ENCODE data around the gene TRIM28.
"Not testable (repeated sequence)": the region's sequence is repeated elsewhere in the genome, so short reads cannot be mapped to it uniquely, and the experiment has no call there.

Gene TRIM28

GRCh38 chr19:58543826-58544590 lies at the start of gene TRIM28:
TSS of gene TRIM28 (plus strand) at chr19:58544064. CDS start at chr19:58544758, 694 bp downstream.
- DNase-seq (ENCODE audit: low read depth in 2 of 2) = peak; percentile 100

DNA sequence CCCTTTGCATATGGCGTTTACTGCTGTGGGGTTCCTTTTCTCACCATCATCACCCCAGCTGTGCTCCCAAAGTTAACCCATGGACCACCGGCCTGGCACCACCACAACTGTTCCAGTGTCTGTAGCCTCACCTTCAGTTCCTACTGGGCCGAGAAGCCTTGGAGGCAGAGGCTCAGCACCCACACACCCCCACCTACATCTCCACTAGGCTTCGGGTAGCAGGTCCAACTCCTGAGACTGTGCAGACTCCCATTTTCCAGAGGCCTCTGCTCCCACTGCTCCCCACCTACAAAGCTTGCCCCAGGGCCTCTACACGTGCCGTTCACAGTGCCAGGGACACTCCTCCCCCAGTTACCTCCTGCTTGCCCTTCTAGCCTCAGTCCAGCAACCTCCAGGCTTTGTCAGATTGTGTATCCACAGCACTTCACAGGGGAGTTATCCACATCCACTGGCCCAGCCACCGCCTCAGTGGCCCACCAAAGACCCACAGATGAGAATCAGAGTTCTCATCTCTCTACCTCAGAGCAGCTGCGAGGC lies 46.2 kb upstream of the TRIM28 start:
- no peak for DNase-seq (ENCODE audit: low read depth in 2 of 2)

DNA sequence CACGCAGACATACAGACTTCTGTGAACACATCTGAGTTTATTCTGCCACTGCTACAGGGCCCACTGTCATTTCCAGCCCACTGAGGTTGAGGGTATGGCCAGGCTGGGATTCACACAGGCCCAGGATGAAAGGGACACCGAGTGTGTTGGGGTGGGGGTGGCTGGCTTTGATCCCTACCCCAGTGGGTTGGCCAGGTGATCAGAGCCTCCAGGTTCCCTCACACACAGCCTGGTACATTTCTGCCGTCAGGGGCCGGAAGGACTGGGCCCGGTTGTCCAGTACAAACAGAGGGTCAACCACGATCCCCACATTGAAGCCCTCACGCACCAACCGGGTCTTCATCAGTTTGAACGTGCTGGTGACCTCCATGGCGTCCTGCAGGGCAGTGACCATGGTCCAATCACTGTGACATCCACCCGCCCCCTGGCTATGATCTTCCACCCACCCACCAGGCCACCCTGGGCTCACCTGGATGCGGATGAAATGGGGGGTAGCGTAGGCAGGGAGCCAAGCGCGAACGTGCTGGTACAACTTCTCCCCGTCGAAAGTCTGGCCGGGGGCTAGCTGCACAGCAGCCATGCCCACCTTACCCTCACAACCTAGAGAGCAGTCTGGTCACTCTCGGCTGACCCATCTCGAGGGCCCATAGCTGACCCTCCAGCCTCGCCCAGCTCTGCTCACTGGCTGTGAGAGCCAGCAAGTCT lies 45.4 kb upstream of the TRIM28 start:
- DNase-seq (ENCODE audit: low read depth in 2 of 2) = no peak

DNA sequence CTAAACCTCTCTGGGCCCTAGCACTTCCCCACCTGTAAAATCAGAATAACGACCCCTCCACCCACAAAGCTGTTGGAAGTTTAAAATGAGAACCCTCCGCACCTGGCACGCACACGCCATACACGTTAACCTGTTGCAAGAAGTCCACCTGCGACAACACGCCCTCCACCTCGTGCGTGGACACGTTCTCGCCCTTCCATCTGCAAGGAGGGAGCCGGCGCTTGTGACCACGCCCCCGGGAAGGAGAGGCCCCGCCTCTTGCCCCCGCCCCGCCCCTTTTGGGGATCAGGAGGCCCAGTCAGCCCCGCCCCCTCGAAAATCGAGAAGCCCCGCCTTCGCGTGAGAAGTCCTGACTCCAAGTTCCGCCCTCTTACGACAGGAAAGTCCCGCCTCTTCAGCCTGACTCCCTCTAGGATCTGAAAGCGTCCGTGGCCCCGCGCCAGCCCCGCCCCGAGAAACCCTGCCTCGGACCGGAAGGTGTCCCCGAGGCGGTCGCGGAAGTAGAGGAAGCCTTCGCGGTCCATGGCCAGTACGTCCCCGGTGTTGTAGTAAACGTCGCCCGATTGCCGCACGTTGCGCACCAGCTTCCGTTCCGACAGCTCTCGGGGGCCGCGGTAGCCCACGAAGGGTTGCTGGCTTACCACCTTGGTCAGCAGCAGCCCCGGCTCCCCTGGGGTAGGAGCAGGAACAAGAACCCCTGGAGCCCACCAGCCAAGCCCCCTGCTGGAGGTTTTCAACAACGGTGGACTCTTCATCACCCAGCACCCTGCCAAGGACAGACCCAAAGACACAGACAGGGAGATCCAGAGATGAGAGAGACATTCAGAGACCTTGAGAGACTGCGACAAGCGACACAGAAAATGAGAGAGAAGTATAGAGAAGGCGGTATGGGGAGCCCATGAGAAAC lies 44.6 kb upstream of the TRIM28 start:
- peak; percentile 97 to 100 for DNase-seq (ENCODE audit: low read depth in 2 of 2)

DNA sequence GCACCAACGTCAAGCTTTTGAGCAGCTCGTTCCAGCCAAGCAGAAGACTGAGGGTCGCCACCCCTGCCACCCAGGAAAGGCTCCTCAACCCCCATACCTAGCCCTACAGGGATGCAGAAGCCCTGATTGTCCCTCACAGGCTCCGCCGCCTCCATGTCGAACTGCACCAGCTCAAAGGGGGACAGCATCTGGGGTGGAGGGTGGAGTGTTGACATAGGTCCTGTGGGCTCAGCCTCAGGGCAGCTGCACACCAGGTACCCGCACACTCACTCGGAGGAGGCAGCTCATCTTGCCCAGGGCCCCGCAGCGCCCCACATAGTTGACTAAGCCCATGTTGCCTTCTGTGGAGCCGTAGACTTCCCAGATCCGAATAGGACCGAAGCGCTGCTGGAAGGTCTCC lies 43.6 kb upstream of the TRIM28 start:
- no peak for DNase-seq (ENCODE audit: low read depth in 2 of 2)

DNA sequence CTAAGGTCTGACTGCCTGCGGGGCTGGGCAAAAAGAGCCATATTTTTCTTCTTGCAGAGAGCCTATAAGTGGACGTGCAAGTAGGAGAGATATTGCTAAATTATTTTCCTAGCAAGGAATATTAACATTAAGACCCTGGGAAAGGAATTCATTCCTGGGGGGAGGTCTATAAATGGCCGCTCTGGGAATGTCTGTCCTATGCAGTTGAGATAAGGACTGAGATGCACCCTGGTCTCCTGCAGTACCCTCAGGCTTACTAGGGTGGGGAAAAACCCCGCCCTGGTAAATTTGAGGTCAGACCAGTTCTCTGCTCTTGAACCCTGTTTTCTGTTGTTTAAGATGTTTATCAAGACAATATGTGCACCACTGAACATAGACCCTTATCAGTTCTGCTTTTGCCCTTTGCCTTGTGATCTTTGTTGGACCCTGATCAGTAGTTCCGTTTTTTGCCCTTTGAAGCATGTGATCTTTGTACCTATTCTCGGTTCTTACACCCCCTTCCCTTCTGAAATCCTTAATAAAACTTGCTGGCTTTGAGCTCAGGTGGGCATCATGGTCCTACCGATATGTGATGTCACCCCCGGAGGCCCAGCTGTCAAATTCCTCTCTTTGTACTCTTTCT lies 36.2 kb upstream of the TRIM28 start:
- DNase-seq (ENCODE audit: low read depth in 2 of 2) = not testable (repeated sequence)

- DNase-seq (ENCODE audit: low read depth in 2 of 2) = no peak
Observed at GRCh38 chr19:58509731-58510083, 34.2 kb upstream of the TRIM28 start.

DNA sequence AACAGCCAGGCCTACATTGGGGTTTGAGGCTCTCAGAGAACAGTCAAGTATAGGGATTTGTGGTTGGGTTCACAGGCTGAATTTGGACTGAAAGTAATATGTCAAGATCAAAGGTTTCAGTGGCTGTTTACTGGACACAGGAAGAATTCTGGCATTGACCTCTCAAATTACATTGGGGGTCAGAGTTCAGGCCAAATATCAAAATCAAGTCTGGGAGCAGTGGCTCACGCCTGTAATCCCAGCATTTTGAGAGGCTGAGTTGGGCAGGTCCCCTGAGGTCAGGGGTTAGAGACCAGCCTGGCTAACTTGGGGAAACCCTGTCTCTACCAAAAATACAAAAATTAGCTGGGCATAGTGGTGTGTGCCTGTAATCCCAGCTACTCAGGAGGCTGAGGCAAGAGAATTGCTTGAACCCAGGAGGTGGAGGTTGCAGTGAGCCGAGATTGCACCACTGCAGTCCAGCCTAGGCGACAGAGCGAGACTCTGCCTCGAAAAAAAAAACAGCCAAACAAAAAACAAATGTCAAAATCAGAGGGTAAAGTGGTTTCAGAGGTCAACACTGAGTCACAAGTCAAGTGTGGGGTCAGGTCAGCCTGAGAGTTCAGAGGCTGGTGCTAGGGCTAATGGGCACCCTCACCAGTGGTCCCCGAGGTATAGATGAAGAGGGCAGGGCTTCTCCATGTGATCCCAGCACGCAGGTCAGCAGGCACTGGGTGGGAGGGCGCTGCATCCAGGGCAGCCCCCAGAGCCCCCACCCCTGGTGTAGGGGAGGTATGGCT lies 33.6 kb upstream of the TRIM28 start:
- DNase-seq (ENCODE audit: low read depth in 2 of 2) = no peak

DNA sequence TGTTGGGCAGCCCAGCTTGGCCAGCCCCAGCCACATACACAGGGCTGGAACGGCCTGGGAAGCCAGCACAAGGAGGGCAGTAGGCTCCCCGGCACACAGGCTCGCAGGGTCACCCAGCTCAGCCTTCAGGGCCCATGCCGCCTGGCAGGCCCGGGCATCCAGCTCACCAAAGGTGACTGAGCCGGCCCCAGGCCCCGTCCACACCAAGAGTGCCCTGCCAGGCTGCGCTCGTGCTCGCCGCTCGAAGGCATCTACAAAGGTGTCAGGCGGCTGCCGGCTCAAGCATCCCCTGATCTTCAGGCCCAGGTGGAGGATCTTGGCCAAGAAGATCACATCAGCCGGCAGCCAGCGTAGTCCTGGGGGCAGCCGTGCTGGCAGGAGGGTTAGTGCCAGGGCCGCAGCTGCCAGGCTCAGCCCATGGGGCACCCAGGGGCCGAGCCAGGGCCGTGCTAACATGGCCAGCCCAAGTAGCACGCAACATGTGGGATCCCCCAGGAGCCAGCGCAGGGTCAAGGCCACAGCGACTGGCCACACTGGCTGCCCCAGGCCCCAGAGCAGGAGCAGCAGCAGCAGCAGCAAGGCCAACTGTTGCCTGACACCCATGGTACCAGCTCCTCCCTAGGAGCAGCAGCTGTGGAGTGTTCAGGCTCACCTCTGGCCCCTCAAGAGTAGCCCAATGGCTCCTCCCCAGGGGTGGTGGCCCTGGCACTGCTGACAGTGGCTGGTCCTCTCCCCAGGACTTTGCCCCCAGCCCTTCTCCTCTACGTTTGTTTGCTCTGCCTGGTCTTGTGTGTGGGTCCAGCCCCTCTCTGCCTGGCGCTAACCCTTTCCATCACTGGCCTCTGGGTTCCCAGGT lies 32.3 kb upstream of the TRIM28 start, which contains the start of gene SLC27A5:
TSS of gene SLC27A5 (minus strand) at position 640 of the 856 bp plus-strand sequence. CDS start at position 603, 37 bp downstream.
- no peak for DNase-seq (ENCODE audit: low read depth in 2 of 2)

- no peak for DNase-seq (ENCODE audit: low read depth in 2 of 2)
Observed at GRCh38 chr19:58513213-58513693, 30.6 kb upstream of the TRIM28 start.

DNA sequence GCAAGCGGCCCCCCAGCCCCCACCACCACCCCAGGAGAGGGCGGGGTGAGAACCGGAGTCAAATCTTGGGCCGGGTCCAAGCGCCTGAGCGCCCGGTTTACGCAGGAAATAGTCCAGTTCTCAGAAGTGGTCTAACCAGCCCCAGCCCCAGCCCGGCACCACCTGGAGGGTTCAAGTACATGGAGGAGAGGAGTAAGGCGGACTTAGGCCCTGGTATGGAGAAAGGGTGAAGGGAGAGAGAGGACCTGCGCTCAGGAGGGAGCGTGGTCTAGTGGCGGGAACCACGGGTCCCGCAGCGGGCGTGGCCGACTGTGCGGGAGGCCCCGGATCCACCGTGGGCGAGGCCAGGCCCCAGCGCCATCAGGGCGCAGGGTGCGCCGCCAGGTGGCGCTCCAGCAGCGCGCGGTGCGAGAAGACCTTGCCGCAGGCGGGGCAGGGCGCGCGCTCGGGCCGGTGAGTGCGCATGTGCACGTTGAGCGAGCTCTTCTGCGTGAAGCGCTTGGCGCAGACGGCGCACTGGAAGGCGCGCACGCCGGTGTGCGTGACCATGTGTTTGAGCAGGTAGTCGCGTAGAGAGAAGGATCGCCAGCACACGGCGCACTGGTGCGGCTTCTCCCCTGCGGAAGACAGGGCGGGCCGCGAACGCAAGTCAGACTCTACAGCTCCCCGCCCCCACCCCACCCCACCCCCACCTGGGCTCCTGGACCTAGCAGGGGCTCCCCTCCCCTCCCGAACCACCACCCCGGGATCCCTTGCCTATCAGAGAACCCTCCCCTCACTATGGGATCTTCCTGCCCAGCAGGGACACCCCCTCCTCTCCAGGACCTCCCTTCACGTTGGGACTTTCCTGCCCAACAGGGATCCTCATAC lies 29.9 kb upstream of the TRIM28 start:
- peak; percentile 94 to 95 for DNase-seq (ENCODE audit: low read depth in 2 of 2)

GRCh38 chr19:58514564-58515022 lies 29.3 kb upstream of the TRIM28 start:
- no peak for DNase-seq (ENCODE audit: low read depth in 2 of 2)

- no peak for DNase-seq (ENCODE audit: low read depth in 2 of 2)
Observed at GRCh38 chr19:58515259-58515658, 28.6 kb upstream of the TRIM28 start.

GRCh38 chr19:58516246-58516836 lies 27.5 kb upstream of the TRIM28 start:
- DNase-seq (ENCODE audit: low read depth in 2 of 2) = no peak

GRCh38 chr19:58516964-58517833 lies 26.7 kb upstream of the TRIM28 start:
- DNase-seq (ENCODE audit: low read depth in 2 of 2) = no peak

DNA sequence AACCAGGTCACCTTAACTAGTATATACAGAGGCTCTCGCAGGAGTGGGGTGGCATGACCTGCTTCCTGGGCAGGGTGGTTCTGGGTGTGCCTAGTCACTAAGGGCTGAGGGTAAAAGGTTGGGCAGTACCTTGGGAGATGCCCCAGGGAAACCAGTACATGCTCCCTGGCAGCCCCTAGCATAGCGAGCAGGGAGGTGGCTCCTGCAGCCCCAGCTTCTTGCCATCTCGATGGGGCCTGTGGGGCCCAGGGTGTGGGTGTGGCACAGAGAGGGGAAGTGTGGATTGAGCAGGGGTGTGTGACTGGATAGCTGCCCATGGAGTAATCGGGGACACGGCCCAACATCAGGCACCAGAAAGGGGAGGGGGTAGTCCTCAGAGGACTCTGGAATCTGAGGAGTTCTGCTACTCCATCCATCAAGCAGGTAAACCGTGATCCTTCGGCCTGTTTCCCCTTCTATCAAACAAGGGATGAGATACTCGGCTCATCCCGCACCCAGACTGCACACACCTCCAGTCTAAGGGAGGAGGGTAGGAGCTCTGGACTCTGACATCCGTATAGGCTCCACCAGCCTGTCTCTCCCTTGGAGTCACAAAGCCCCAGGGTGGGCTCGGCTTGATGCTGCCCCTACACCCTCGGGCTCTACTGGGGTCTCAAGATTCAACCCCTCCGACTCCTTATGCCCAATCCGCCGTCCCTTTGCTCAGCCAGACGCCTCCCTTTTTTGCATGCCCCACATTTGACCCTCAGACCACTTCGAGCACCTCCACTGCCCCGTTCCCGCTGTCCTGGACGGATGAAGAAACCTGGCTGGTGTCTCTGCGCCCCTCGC lies 25.4 kb upstream of the TRIM28 start:
- no peak for DNase-seq (ENCODE audit: low read depth in 2 of 2)
